Liver (tissue), 9 donors: ENCODE measurements around the gene EDIL3. TPM values are rescaled to one million over a fixed set of nuclear protein-coding genes. Genes with fewer than 3 reads are reported as not detected.

Experiments
- DNase-seq: peaks from one replicate; pipeline ENCODE4 v3.0.0-alpha.2; 2017; ENCODE audit warnings: low spot score
- H3K27ac ChIP-seq, 2 donors: one replicate each; pipeline ENCODE4 v1.7.0; 2013; ENCODE audit warnings: inconsistent platforms in 2 of 2, low read length in 2 of 2, control low read depth in 1 of 2, low read depth in 1 of 2, mild to moderate bottlenecking in 1 of 2
- H3K27me3 ChIP-seq, 4 donors: one replicate each; pipeline versions ENCODE4 v1.6.1 to v1.7.0; 2013; ENCODE audit warnings: low read length in 3 of 4, inconsistent platforms in 1 of 4, mild to moderate bottlenecking in 1 of 4, moderate library complexity in 1 of 4; ENCODE audit not compliant: control insufficient read depth in 4 of 4, insufficient read depth in 4 of 4
- H3K36me3 ChIP-seq, 4 donors: one replicate each; pipeline versions ENCODE4 v1.6.1 to v1.7.0; 2013; ENCODE audit warnings: low read length in 3 of 4, mild to moderate bottlenecking in 3 of 4, low read depth in 1 of 4, moderate library complexity in 1 of 4; ENCODE audit not compliant: control insufficient read depth in 4 of 4, insufficient read depth in 3 of 4
- H3K4me1 ChIP-seq, 4 donors: one replicate each; pipeline versions ENCODE4 v1.6.1 to v1.7.0; 2013; ENCODE audit warnings: low read length in 3 of 4, mild to moderate bottlenecking in 3 of 4, moderate library complexity in 1 of 4; ENCODE audit not compliant: control insufficient read depth in 4 of 4, insufficient read depth in 4 of 4
- H3K4me3 ChIP-seq, 3 donors: one replicate each; pipeline versions ENCODE4 v1.6.1 to v1.7.0; 2013; ENCODE audit warnings: low read length in 3 of 3, control low read depth in 1 of 3, low read depth in 1 of 3, mild to moderate bottlenecking in 1 of 3
- H3K9ac ChIP-seq, 2 donors: one replicate each; pipeline ENCODE4 v1.7.0; 2013; ENCODE audit warnings: low read length in 2 of 2, mild to moderate bottlenecking in 2 of 2, moderate library complexity in 2 of 2, control low read depth in 1 of 2, low read depth in 1 of 2
- H3K9me3 ChIP-seq, 4 donors: one replicate each; pipeline versions ENCODE4 v1.6.1 to v1.7.0; 2013; ENCODE audit warnings: low read length in 3 of 4; ENCODE audit not compliant: control insufficient read depth in 4 of 4
- ATF3 ChIP-seq: IDR thresholded peaks from 2 replicates; pipeline ENCODE4 v1.6.1; 2016; ENCODE audit warnings: antibody characterized with exemption
- CTCF ChIP-seq: fragments of 150-350 bp; IDR thresholded peaks from 2 replicates; pipeline ENCODE4 v1.5.1; 2017; ENCODE audit warnings: improper control_type of control experiment, low read depth, low read length; ENCODE audit not compliant: missing input control
- EGR1 ChIP-seq, 2 donors: IDR thresholded peaks; 2 replicates each; pipeline ENCODE4 v1.6.1; 2016 to 2018; ENCODE audit warnings: antibody characterized with exemption in 2 of 2, low read depth in 2 of 2
- FOXA1 ChIP-seq: IDR thresholded peaks from 2 replicates; pipeline ENCODE4 v1.6.1; 2016; ENCODE audit warnings: antibody characterized with exemption
- FOXA2 ChIP-seq: IDR thresholded peaks from 2 replicates; pipeline ENCODE4 v1.6.1; 2016; ENCODE audit warnings: antibody characterized with exemption
- GABPA ChIP-seq, 2 donors: IDR thresholded peaks in 1 of 2; conservative IDR thresholded peaks in 1 of 2; 2 replicates each; pipeline ENCODE4 v1.6.1; 2016; ENCODE audit warnings: antibody characterized with exemption in 2 of 2, mild to moderate bottlenecking in 1 of 2, moderate library complexity in 1 of 2
- HNF4A ChIP-seq, 2 donors: conservative IDR thresholded peaks; 2 replicates each; pipeline ENCODE4 v1.6.1; 2016; ENCODE audit warnings: antibody characterized with exemption in 2 of 2, mild to moderate bottlenecking in 2 of 2
- HNF4G ChIP-seq: IDR thresholded peaks from 2 replicates; pipeline ENCODE4 v1.6.1; 2016; ENCODE audit warnings: antibody characterized with exemption
- JUND ChIP-seq, 2 donors: IDR thresholded peaks; 2 replicates each; pipeline ENCODE4 v1.6.1; 2016; ENCODE audit warnings: antibody characterized with exemption in 2 of 2
- MAX ChIP-seq: IDR thresholded peaks from 2 replicates; pipeline ENCODE4 v1.6.1; 2016; ENCODE audit warnings: antibody characterized with exemption
- NR2F2 ChIP-seq: IDR thresholded peaks from 2 replicates; pipeline ENCODE4 v1.6.1; 2016; ENCODE audit warnings: antibody characterized with exemption
- RAD21 ChIP-seq, 2 donors: IDR thresholded peaks; 2 replicates each; pipeline ENCODE4 v1.6.1; 2016; ENCODE audit warnings: antibody characterized with exemption in 2 of 2, mild to moderate bottlenecking in 2 of 2
- RXRA ChIP-seq, 2 donors: IDR thresholded peaks; 2 replicates each; pipeline ENCODE4 v1.6.1; 2017 to 2018; ENCODE audit warnings: antibody characterized with exemption in 2 of 2, mild to moderate bottlenecking in 1 of 2
- SP1 ChIP-seq: IDR thresholded peaks from 2 replicates; pipeline ENCODE4 v1.6.1; 2018; ENCODE audit warnings: antibody characterized with exemption, mild to moderate bottlenecking
- TAF1 ChIP-seq: conservative IDR thresholded peaks from 2 replicates; pipeline ENCODE4 v1.6.1; 2016; ENCODE audit warnings: antibody characterized with exemption, mild to moderate bottlenecking
- YY1 ChIP-seq: IDR thresholded peaks from 2 replicates; pipeline ENCODE4 v1.6.1; 2016; ENCODE audit warnings: antibody characterized with exemption, mild to moderate bottlenecking
- WGBS: extraction: QIAGEN DNeasy Blood & Tissue Kit; methylation state at CpG from one replicate; pipeline ENCODE4 v1.1.7; 2013; 5-methylcytosine and 5-hydroxymethylcytosine counted together
- polyA plus RNA-seq, 2 donors: library from polyadenylated mRNA; stranded (reverse) in 1 of 2; unstranded in 1 of 2; fragments of 200-250 nt in 1 of 2; fragments of >200 nt in 1 of 2; fragmentation: Nextera tagmentation in 1 of 2; extraction: Ambion mirVana in 1 of 2; gene quantifications; one replicate each; pipeline versions ENCODE4 v1.2.1 to v1.2.3, GENCODE V29; 2013 to 2015
- total RNA-seq, 2 donors: library from RNA; depleted of rRNA; stranded (reverse); fragments of >200 nt; gene quantifications; one replicate each; pipeline ENCODE4 v1.2.3, GENCODE V29; 2014
- TF ChIP-seq, protein P1 (sequence below): IDR thresholded peaks from 2 replicates; pipeline ENCODE4 v1.6.1; 2016; ENCODE audit warnings: antibody characterized with exemption, mild to moderate bottlenecking
- TF ChIP-seq, protein P2 (sequence below): IDR thresholded peaks from 2 replicates; pipeline ENCODE4 v1.6.1; 2016; ENCODE audit warnings: antibody characterized with exemption
- donor health status: healthy.
- donor health status: healthy.
- donor health status: healthy.
- donor health status: healthy.
- donor health status: healthy.

Gene EDIL3
- total and polyA plus RNA-seq, 4 donors, result 0.33 to 12.0 (median 0.76) TPM

GRCh38 chr5:83987513-83988292, 397.0 kb downstream of the EDIL3 start:
- DNase-seq, result no peak
- H3K27me3 ChIP-seq, result no peaks in the 10 kb centered on the region
- H3K27ac ChIP-seq, result no peak overlapping the region
- no peak overlapping the region for H3K9ac ChIP-seq
- H3K4me1 ChIP-seq, result no peaks in the 10 kb centered on the region
- no peak for TF ChIP-seq FOXA2
- no peak for TF ChIP-seq CTCF
- TF ChIP-seq RAD21 (IDR thresholded peaks at IDR 0.05), result no peak
- TF ChIP-seq SP1, result no peak
- TF ChIP-seq EGR1 (IDR thresholded peaks at IDR 0.05; ENCODE audit: low read depth in 2 of 2), result no peak
- no peak for TF ChIP-seq JUND (IDR thresholded peaks at IDR 0.05)
- no peak for TF ChIP-seq TAF1
- TF ChIP-seq, protein P1, sequence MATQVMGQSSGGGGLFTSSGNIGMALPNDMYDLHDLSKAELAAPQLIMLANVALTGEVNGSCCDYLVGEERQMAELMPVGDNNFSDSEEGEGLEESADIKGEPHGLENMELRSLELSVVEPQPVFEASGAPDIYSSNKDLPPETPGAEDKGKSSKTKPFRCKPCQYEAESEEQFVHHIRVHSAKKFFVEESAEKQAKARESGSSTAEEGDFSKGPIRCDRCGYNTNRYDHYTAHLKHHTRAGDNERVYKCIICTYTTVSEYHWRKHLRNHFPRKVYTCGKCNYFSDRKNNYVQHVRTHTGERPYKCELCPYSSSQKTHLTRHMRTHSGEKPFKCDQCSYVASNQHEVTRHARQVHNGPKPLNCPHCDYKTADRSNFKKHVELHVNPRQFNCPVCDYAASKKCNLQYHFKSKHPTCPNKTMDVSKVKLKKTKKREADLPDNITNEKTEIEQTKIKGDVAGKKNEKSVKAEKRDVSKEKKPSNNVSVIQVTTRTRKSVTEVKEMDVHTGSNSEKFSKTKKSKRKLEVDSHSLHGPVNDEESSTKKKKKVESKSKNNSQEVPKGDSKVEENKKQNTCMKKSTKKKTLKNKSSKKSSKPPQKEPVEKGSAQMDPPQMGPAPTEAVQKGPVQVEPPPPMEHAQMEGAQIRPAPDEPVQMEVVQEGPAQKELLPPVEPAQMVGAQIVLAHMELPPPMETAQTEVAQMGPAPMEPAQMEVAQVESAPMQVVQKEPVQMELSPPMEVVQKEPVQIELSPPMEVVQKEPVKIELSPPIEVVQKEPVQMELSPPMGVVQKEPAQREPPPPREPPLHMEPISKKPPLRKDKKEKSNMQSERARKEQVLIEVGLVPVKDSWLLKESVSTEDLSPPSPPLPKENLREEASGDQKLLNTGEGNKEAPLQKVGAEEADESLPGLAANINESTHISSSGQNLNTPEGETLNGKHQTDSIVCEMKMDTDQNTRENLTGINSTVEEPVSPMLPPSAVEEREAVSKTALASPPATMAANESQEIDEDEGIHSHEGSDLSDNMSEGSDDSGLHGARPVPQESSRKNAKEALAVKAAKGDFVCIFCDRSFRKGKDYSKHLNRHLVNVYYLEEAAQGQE, result no peak
- no peak for TF ChIP-seq HNF4A (conservative IDR thresholded peaks at IDR 0.05)
- TF ChIP-seq YY1, result no peak
- H3K9me3 ChIP-seq, result no peaks in the 10 kb centered on the region
- no peak overlapping the region for H3K4me3 ChIP-seq
- H3K36me3 ChIP-seq, result no peaks in the 10 kb centered on the region
- WGBS, result 69% methylated on average over 4 of the region's 4 CpGs

DNA sequence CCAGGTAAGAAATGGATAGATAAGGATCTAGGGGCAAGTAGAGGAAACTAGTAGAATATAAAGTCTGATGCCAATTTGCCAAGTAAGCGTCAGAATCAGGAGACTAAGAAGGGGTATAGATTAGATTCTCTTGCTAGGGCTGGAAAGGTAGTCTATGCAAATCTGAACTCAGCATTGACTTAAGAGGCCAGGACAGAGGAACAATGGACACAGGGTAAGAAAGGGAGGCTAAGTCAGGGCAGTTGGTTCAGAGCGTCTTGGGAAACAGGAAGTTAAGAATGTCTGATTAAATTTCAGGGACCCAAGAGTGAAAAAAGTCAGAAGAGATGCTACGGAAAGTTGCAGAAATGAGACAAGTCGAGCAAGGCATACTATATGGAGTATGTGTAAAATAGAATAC, 400.8 kb downstream of the EDIL3 start:
- 82% methylated on average over 4 of the region's 4 CpGs for WGBS
- H3K4me1 ChIP-seq, result no peaks in the 10 kb centered on the region
- TF ChIP-seq FOXA1 (no peak), ATF3 (no peak), MAX (no peak), RXRA (IDR thresholded peaks at IDR 0.05) (no peak), JUND (IDR thresholded peaks at IDR 0.05) (no peak), GABPA (IDR thresholded peaks at IDR 0.05 in 1 of 2, conservative IDR thresholded peaks at IDR 0.05 in 1 of 2) (no peak), RAD21 (IDR thresholded peaks at IDR 0.05) (no peak), NR2F2 (no peak), YY1 (no peak), CTCF (no peak), HNF4G (no peak), SP1 (no peak)
- TF ChIP-seq, protein P1, result no peak
- TF ChIP-seq, protein P2, sequence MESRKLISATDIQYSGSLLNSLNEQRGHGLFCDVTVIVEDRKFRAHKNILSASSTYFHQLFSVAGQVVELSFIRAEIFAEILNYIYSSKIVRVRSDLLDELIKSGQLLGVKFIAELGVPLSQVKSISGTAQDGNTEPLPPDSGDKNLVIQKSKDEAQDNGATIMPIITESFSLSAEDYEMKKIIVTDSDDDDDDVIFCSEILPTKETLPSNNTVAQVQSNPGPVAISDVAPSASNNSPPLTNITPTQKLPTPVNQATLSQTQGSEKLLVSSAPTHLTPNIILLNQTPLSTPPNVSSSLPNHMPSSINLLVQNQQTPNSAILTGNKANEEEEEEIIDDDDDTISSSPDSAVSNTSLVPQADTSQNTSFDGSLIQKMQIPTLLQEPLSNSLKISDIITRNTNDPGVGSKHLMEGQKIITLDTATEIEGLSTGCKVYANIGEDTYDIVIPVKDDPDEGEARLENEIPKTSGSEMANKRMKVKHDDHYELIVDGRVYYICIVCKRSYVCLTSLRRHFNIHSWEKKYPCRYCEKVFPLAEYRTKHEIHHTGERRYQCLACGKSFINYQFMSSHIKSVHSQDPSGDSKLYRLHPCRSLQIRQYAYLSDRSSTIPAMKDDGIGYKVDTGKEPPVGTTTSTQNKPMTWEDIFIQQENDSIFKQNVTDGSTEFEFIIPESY, result no peak
- DNase-seq, result no peak
- H3K36me3 ChIP-seq, result no peaks in the 10 kb centered on the region
- no peak overlapping the region for H3K27ac ChIP-seq
- H3K9ac ChIP-seq, result no peak overlapping the region
- no peaks in the 10 kb centered on the region for H3K27me3 ChIP-seq
- H3K9me3 ChIP-seq, result no peaks in the 10 kb centered on the region
- no peak overlapping the region for H3K4me3 ChIP-seq
